ENCODE results near the gene CENPVL1. TPM values are rescaled to one million over a fixed set of nuclear protein-coding genes. Genes with fewer than 3 reads are reported as not detected.
"Not testable (repeated sequence)": the region's sequence is repeated elsewhere in the genome, so short reads cannot be mapped to it uniquely, and the experiment has no call there.

The CENPVL1 gene
- total RNA-seq, 1 experiment from 2014 or later = 2.8 TPM

DNA sequence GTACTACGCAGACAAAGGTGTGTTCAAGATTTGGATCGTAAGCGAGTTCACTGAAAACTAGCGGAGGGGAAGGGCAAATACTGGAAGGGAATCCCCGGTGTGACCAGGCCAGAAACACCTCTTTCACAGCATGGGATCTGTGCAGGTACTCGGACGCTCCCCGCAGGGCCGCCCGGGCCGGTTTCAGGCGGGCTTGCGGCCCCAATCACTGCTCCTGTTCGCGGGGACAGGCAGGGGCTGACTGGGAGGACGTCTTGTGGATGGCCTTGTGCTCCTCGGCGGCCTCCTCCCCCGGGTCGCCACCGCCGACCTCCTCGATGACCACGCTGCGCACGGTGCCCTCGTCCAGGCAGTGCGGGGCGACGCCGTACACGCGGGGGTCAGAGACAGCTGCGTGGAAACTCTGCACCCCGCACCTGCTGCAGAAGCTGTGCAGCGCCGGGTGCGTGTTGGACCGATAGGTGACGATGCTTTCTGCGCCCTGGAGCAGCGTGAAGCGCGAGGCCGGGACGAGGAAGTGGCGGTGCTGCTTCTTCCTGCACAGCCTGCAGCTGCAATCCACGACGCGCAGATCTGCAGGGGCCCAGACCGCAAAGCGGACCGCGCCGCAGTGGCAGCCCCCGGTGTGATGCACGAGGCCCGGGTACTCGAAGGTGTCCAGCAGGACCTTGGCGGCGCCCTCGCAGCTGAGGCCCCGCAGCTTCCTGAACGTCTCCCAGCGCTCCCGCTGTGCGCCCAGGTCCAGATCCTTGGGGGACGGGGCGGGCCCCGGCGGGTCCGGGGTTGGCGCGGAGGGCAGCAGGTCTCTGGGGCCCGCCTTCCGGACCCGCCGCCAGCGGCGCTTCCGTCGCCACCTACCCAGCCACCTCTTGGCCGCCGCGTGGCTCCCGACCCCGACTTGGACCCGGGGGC, 28.2 kb upstream of the CENPVL1 start:
- not testable (repeated sequence) for H3K23ac ChIP-seq (ENCODE audit: insufficient read length, low read depth, low read length); H3K79me1 ChIP-seq (ENCODE audit: insufficient read depth, low read depth, low read length, poor library complexity, severe bottlenecking); H3K27ac ChIP-seq (ENCODE audit: insufficient read length, low read depth, low read length); H3K14ac ChIP-seq (ENCODE audit: insufficient read depth, low read length); H3K23me2 ChIP-seq (ENCODE audit: insufficient read length, low read depth, low read length, poor library complexity, severe bottlenecking); H3K4me2 ChIP-seq (ENCODE audit: insufficient read depth, insufficient read length, low read length); H3K79me2 ChIP-seq (ENCODE audit: insufficient read depth, low read length); H4K5ac ChIP-seq (ENCODE audit: insufficient read length, low read depth, low read length); H4K91ac ChIP-seq (ENCODE audit: insufficient read length, low read depth, low read length); H3K9ac ChIP-seq (ENCODE audit: extremely low read depth, insufficient read length, low read length); H3K36me3 Mint-ChIP-seq (ENCODE audit: insufficient read depth in 1 of 3, low read depth in 3 of 3); H3K4ac ChIP-seq (ENCODE audit: low read depth, low read length); H2BK15ac ChIP-seq (ENCODE audit: low read depth, low read length); H2AFZ ChIP-seq (ENCODE audit: low read length); H4K20me1 ChIP-seq (ENCODE audit: control insufficient read depth, insufficient read depth, insufficient read length); H2BK12ac ChIP-seq (ENCODE audit: insufficient read length, low read depth, low read length); H3K4me1 ChIP-seq (ENCODE audit: insufficient read depth, low read length); H3K9me3 ChIP-seq (ENCODE audit: control insufficient read depth, low read depth, low read length); H2BK5ac ChIP-seq (ENCODE audit: insufficient read length, low read length); H2BK20ac ChIP-seq (ENCODE audit: low read depth, low read length, poor library complexity, severe bottlenecking); H2BK120ac ChIP-seq (ENCODE audit: low read depth, low read length, poor library complexity, severe bottlenecking); H2AK5ac ChIP-seq (ENCODE audit: insufficient read length, low read length); H4K8ac ChIP-seq (replicated peaks; ENCODE audit: insufficient read length, low read depth, low read length); H3K4me3 Mint-ChIP-seq; H3K27me3 ChIP-seq (ENCODE audit: insufficient read depth, low read length); H3K9me3 Mint-ChIP-seq; H3K27me3 Mint-ChIP-seq (ENCODE audit: low read depth); H3T11ph ChIP-seq (ENCODE audit: low read length); H3K27ac Mint-ChIP-seq; H3K4me1 Mint-ChIP-seq; DNase-seq; H3K56ac ChIP-seq (ENCODE audit: insufficient read length, low read depth, low read length); H3K18ac ChIP-seq (ENCODE audit: insufficient read length, low read depth, low read length)
- no CpG with 5 or more reads among the region's 88 CpGs for WGBS (ENCODE audit: extremely low coverage, insufficient read length, low lambda C conversion rate)

GRCh38 chrX:51682720-51683062, 27.6 kb upstream of the CENPVL1 start, which contains the start of gene CENPVL2:
TSS of gene CENPVL2 (minus strand) at chrX:51682831. CDS start at chrX:51682831, 0 bp downstream.
- H3K18ac ChIP-seq (ENCODE audit: insufficient read length, low read depth, low read length); H2BK12ac ChIP-seq (ENCODE audit: insufficient read length, low read depth, low read length); H3K4ac ChIP-seq (ENCODE audit: low read depth, low read length); H3K56ac ChIP-seq (ENCODE audit: insufficient read length, low read depth, low read length); H3K36me3 Mint-ChIP-seq (ENCODE audit: insufficient read depth in 1 of 3, low read depth in 3 of 3); H3K23me2 ChIP-seq (ENCODE audit: insufficient read length, low read depth, low read length, poor library complexity, severe bottlenecking); H3K14ac ChIP-seq (ENCODE audit: insufficient read depth, low read length); H3K9me3 ChIP-seq (ENCODE audit: control insufficient read depth, low read depth, low read length); H4K8ac ChIP-seq (replicated peaks; ENCODE audit: insufficient read length, low read depth, low read length); H3K79me2 ChIP-seq (ENCODE audit: insufficient read depth, low read length); H3K27ac ChIP-seq (ENCODE audit: insufficient read length, low read depth, low read length); H2BK20ac ChIP-seq (ENCODE audit: low read depth, low read length, poor library complexity, severe bottlenecking); H3K23ac ChIP-seq (ENCODE audit: insufficient read length, low read depth, low read length); H3K27ac Mint-ChIP-seq; H3K9me3 Mint-ChIP-seq; H2AK5ac ChIP-seq (ENCODE audit: insufficient read length, low read length); H3K4me3 Mint-ChIP-seq; H2BK5ac ChIP-seq (ENCODE audit: insufficient read length, low read length); H3K27me3 Mint-ChIP-seq (ENCODE audit: low read depth); H2AFZ ChIP-seq (ENCODE audit: low read length); H4K91ac ChIP-seq (ENCODE audit: insufficient read length, low read depth, low read length); H3K79me1 ChIP-seq (ENCODE audit: insufficient read depth, low read depth, low read length, poor library complexity, severe bottlenecking); DNase-seq; H3K4me1 ChIP-seq (ENCODE audit: insufficient read depth, low read length); H3K9ac ChIP-seq (ENCODE audit: extremely low read depth, insufficient read length, low read length); H3K4me1 Mint-ChIP-seq; H4K20me1 ChIP-seq (ENCODE audit: control insufficient read depth, insufficient read depth, insufficient read length); H2BK15ac ChIP-seq (ENCODE audit: low read depth, low read length); H3K4me2 ChIP-seq (ENCODE audit: insufficient read depth, insufficient read length, low read length); H2BK120ac ChIP-seq (ENCODE audit: low read depth, low read length, poor library complexity, severe bottlenecking); H3K27me3 ChIP-seq (ENCODE audit: insufficient read depth, low read length); H4K5ac ChIP-seq (ENCODE audit: insufficient read length, low read depth, low read length); H3T11ph ChIP-seq (ENCODE audit: low read length): not testable (repeated sequence)
- no CpG with 5 or more reads among the region's 30 CpGs for WGBS (ENCODE audit: extremely low coverage, insufficient read length, low lambda C conversion rate)

Data from H9 (cell line).